ENCODE results near the gene CA10. TPM values are rescaled to one million over a fixed set of nuclear protein-coding genes. Genes with fewer than 3 reads are reported as not detected.

Gene CA10
- total RNA-seq, 1 experiment from 2014 or later, result 0.46 TPM

- no peak for TF ChIP-seq CTCF (conservative IDR thresholded peaks at IDR 0.05)
- Mint-ChIP-seq H3K4me3 (no peak overlapping the region; a peak in 1 of 5 replicates), H3K9me3 (peaks cover 0 to 5% of the 10 kb centered on the region in 2 experiments; a peak in 4 of 5 replicates), H3K4me1 (peaks cover 5 to 10% of the 10 kb centered on the region in 2 experiments), H3K27ac (peak overlapping the region in 1 of 3 experiments; percentile 8; a peak in 1 of 7 replicates), H3K27me3 (ENCODE audit: low read depth) (peaks cover 2% of the 10 kb centered on the region; the same call in 1 of the 2 replicates), H3K36me3 (ENCODE audit: insufficient read depth in 1 of 3, low read depth in 3 of 3) (peaks cover 0 to 4% (median 0%) of the 10 kb centered on the region in 3 experiments; a peak in 2 of 7 replicates)
- Histone ChIP-seq H3K9ac (ENCODE audit: extremely low read depth, insufficient read length, low read length) (no peak overlapping the region), H2BK12ac (ENCODE audit: insufficient read length, low read depth, low read length) (no peak overlapping the region), H3K27ac (ENCODE audit: insufficient read length, low read depth, low read length) (no peak overlapping the region), H2BK20ac (ENCODE audit: low read depth, low read length, poor library complexity, severe bottlenecking) (no peak overlapping the region), H3K4me2 (ENCODE audit: insufficient read depth, insufficient read length, low read length) (no peak overlapping the region), H3K14ac (ENCODE audit: insufficient read depth, low read length) (no peak overlapping the region), H3K23me2 (ENCODE audit: insufficient read length, low read depth, low read length, poor library complexity, severe bottlenecking) (no peaks in the 10 kb centered on the region), H3K23ac (ENCODE audit: insufficient read length, low read depth, low read length) (no peak overlapping the region), H3K4me1 (ENCODE audit: insufficient read depth, low read length) (no peaks in the 10 kb centered on the region), H2BK5ac (ENCODE audit: insufficient read length, low read length) (no peak overlapping the region), H2AFZ (ENCODE audit: low read length) (no peak overlapping the region), H4K8ac (replicated peaks; ENCODE audit: insufficient read length, low read depth, low read length) (no peak overlapping the region), H4K91ac (ENCODE audit: insufficient read length, low read depth, low read length) (no peak overlapping the region), H3K18ac (ENCODE audit: insufficient read length, low read depth, low read length) (no peak overlapping the region), H2BK15ac (ENCODE audit: low read depth, low read length) (no peak overlapping the region), H3K9me3 (ENCODE audit: control insufficient read depth, low read depth, low read length) (no peaks in the 10 kb centered on the region), H3K79me2 (ENCODE audit: insufficient read depth, low read length) (no peaks in the 10 kb centered on the region), H3K56ac (ENCODE audit: insufficient read length, low read depth, low read length) (no peak overlapping the region), H3K79me1 (ENCODE audit: insufficient read depth, low read depth, low read length, poor library complexity, severe bottlenecking) (no peaks in the 10 kb centered on the region), H3T11ph (ENCODE audit: low read length) (no peak overlapping the region), H3K27me3 (ENCODE audit: insufficient read depth, low read length) (no peaks in the 10 kb centered on the region), H4K20me1 (ENCODE audit: control insufficient read depth, insufficient read depth, insufficient read length) (no peaks in the 10 kb centered on the region), H2BK120ac (ENCODE audit: low read depth, low read length, poor library complexity, severe bottlenecking) (no peak overlapping the region), H2AK5ac (ENCODE audit: insufficient read length, low read length) (no peak overlapping the region), H3K4ac (ENCODE audit: low read depth, low read length) (no peak overlapping the region), H4K5ac (ENCODE audit: insufficient read length, low read depth, low read length) (no peak overlapping the region)
- no peak for DNase-seq
- WGBS (ENCODE audit: extremely low coverage, insufficient read length, low lambda C conversion rate), result no CpG with 5 or more reads among the region's 5 CpGs
Measured at GRCh38 chr17:52048137-52048898, 110.2 kb downstream of the CA10 start.

Measured in H9 (cell line).